ENCODE data around the gene SIGLEC14.

Gene SIGLEC14

DNA sequence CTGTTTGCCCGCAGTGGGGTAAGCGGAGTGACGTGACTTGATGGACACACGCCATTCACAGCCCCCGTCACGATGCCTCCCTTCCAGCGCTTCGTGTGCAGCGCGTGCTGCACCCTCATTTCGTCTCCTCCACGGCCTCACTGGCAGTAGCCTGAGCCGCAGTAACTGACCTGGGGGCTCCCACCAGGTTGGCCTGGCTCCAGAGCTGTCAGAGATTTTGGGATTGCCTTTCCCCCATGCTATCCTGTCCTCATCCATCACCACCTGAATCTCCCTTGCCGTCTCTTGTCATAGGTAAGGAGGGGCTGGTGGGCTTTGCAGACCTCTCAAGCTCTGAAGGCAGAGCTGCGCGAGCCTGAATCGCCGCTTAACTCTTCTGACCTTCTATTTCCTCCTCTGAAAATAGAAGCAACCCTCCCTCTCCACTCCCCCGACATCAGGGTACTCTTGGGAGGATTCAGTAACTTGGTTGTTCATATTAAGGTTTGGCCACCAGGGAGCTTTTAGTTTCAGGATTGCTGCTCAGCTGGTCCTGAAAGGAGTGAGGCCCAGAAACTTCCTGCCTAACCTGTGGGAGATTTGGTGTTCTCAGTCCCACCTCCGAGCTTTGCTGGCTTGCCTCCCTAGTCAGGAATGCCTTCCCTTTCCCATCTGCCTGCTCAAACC, 44.3 kb downstream of the SIGLEC14 start:
- TF ChIP-seq, protein P1, sequence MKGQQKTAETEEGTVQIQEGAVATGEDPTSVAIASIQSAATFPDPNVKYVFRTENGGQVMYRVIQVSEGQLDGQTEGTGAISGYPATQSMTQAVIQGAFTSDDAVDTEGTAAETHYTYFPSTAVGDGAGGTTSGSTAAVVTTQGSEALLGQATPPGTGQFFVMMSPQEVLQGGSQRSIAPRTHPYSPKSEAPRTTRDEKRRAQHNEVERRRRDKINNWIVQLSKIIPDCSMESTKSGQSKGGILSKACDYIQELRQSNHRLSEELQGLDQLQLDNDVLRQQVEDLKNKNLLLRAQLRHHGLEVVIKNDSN (IDR thresholded peaks at IDR 0.05): no peak
- TF ChIP-seq TAF1 (IDR thresholded peaks at IDR 0.05; ENCODE audit: low read depth) (no peak), ZBTB7A (IDR thresholded peaks at IDR 0.05; ENCODE audit: low read depth) (no peak)

DNA sequence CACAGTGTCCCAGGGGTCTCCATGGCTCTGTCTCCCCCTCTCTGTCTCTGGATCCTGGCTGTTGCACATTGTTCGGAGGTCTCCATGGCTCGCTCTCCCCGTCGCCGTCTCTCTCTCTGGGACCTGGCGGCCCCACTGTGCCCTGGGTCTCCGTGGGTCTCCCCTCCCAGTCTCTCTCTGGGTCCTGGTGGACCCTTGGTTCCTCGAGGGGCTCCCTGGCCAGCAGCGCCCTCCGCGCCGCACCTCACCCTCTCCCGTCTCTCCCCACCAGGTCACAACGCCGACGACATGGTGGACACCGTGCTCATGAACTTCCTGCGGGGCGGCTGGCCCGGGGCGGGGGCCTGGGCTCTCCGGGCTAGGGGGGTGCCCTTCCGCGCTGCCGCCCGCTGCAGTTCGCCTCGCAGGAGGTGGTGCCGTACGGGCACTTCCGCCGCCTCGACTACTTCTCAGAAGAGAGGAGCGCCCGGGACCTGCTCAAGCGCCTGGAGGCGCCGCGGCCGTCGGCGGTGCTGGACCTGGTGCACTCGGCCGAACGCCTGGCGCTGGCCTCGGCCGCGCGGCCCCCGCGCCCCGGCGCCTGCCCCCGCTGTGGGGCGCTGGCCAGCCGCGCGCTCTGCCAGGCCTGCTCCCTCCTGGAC, 45.6 kb downstream of the SIGLEC14 start:
- no peak for TF ChIP-seq YY1 (IDR thresholded peaks at IDR 0.05; ENCODE audit: low read depth)
- no peak for TF ChIP-seq TEAD4 (IDR thresholded peaks at IDR 0.05)
- no peak for TF ChIP-seq EGR1 (IDR thresholded peaks at IDR 0.05)

DNA sequence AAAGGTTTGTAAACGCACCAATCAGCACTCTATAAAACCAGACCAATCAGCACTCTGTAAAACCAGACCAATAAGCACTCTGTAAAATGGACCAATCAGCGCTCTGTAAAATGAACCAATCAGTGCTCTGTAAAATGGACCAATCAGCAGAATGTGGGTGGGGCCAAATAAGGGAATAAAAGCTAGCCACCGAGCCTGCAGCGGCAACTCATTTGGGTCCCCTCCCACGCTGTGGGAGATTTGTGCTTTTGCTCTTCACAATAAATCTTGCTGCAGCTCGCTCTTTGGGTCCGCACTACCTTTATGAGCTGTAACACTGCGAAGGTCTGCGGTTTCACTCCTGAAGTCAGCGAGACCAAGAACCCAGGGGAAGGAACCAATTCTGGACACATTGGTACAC, 47.5 kb downstream of the SIGLEC14 start:
- TF ChIP-seq YY1 (IDR thresholded peaks at IDR 0.05; ENCODE audit: low read depth) (no peak), CEBPB (IDR thresholded peaks at IDR 0.05) (no peak), TCF12 (IDR thresholded peaks at IDR 0.05; ENCODE audit: low read depth) (no peak), CREB1 (IDR thresholded peaks at IDR 0.05; ENCODE audit: low read depth) (no peak), ZBTB7A (IDR thresholded peaks at IDR 0.05; ENCODE audit: low read depth) (no peak)

DNA sequence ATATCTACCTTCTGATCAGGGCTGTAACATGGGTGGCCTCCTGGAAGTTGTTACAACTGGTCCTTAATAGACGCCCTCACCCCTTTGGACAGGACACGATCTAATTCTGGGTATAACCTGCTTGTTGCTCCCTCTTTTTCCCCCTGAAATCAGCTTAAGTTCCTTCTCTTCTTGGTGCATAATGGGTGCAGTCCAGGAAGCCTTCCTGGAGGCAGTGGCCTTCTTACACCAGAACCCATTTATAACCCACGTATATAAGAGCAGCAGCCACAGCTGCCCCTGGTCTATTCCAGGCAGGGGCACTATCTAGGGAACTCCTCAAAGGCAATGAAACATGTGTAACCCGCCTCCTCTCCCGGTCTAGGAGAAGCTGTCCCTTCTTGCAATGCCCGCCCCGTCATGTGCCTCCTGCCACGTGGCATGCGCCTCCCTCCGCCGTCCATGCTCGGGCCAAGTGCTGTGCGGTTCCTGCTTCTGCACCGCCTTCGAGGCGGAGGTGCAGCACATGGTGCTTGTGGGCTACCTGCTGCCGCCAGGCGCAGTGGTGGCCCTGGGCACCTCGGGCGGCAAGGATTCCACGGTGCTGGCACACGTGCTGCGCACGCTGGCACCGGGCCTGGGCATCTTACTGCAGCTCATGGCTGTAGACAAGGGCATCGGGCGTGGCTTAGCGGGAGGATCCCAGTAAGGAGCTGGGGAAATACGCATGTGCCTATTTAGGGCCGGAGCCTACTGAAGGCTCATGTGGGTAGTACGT, 48.3 kb downstream of the SIGLEC14 start:
- no peak for TF ChIP-seq CEBPB (IDR thresholded peaks at IDR 0.05)
- no peak for TF ChIP-seq RAD21 (IDR thresholded peaks at IDR 0.05; ENCODE audit: low read depth)
- TF ChIP-seq ZBTB7A (IDR thresholded peaks at IDR 0.05; ENCODE audit: low read depth): no peak
- TF ChIP-seq FOXM1 (IDR thresholded peaks at IDR 0.05; ENCODE audit: borderline replicate concordance, low read depth): no peak
- TF ChIP-seq EGR1 (IDR thresholded peaks at IDR 0.05): no peak
- no peak for TF ChIP-seq NFIC (IDR thresholded peaks at IDR 0.05)
- no peak for TF ChIP-seq TEAD4 (IDR thresholded peaks at IDR 0.05)
- no peak for TF ChIP-seq TAF1 (IDR thresholded peaks at IDR 0.05; ENCODE audit: low read depth)
- TF ChIP-seq EP300 (IDR thresholded peaks at IDR 0.05; ENCODE audit: borderline replicate concordance): no peak
- TF ChIP-seq YY1 (IDR thresholded peaks at IDR 0.05; ENCODE audit: low read depth): no peak
- TF ChIP-seq, protein P2, sequence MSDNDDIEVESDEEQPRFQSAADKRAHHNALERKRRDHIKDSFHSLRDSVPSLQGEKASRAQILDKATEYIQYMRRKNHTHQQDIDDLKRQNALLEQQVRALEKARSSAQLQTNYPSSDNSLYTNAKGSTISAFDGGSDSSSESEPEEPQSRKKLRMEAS (IDR thresholded peaks at IDR 0.05): no peak
- no peak for TF ChIP-seq TCF12 (IDR thresholded peaks at IDR 0.05; ENCODE audit: low read depth)
- TF ChIP-seq, protein P1 (IDR thresholded peaks at IDR 0.05): no peak
- TF ChIP-seq, protein P3, sequence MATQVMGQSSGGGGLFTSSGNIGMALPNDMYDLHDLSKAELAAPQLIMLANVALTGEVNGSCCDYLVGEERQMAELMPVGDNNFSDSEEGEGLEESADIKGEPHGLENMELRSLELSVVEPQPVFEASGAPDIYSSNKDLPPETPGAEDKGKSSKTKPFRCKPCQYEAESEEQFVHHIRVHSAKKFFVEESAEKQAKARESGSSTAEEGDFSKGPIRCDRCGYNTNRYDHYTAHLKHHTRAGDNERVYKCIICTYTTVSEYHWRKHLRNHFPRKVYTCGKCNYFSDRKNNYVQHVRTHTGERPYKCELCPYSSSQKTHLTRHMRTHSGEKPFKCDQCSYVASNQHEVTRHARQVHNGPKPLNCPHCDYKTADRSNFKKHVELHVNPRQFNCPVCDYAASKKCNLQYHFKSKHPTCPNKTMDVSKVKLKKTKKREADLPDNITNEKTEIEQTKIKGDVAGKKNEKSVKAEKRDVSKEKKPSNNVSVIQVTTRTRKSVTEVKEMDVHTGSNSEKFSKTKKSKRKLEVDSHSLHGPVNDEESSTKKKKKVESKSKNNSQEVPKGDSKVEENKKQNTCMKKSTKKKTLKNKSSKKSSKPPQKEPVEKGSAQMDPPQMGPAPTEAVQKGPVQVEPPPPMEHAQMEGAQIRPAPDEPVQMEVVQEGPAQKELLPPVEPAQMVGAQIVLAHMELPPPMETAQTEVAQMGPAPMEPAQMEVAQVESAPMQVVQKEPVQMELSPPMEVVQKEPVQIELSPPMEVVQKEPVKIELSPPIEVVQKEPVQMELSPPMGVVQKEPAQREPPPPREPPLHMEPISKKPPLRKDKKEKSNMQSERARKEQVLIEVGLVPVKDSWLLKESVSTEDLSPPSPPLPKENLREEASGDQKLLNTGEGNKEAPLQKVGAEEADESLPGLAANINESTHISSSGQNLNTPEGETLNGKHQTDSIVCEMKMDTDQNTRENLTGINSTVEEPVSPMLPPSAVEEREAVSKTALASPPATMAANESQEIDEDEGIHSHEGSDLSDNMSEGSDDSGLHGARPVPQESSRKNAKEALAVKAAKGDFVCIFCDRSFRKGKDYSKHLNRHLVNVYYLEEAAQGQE (IDR thresholded peaks at IDR 0.05; ENCODE audit: low read depth): no peak
- no peak for TF ChIP-seq CREB1 (IDR thresholded peaks at IDR 0.05; ENCODE audit: low read depth)

DNA sequence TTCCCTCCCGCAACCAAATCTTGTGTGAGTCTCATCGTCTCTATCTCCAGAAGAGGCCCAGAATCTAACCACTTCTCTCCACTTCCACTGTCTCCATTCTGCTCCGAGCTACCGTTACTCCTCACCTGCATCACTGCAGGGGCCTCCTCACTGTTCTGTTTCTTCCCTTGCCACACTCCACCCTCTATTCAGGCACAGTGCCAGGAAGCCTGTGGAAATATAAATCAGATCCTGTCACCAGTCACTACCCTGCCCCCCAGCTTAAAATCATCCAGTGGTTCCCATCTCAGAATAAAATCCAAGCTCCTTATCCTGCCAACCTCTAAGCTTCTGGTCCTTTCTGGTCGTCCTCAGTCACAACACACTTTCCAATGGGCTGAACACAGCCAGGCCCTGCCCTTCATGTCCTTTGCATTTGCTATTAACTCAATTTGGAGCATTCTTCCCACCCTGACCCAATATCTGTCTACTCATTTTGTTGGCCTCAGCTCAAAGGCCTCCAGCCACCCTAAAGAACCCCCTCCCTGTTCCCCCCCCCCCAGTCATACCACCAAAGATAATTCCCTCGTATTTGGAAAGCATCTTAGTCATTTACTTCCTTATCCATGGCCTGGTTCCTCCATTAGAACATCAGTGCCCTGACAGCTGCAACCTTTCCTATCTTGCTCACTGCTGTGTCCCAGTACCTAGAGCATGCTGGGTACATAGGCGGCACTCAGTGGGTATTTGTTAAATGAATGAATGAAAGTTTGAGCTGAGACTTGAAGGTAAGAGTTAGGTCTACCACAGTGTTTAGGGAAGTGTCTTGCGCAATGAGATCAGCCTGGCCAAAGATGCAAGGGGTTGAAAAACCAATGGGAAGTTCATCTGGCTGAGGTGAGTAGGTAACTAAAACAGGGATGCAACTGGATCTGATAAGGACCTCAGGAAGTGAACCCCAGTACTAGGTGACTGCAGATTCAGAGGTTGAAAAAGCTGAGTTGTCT, 51.1 kb downstream of the SIGLEC14 start:
- no peak for TF ChIP-seq TAF1 (IDR thresholded peaks at IDR 0.05; ENCODE audit: low read depth)
- TF ChIP-seq, protein P1 (IDR thresholded peaks at IDR 0.05): no peak
- no peak for TF ChIP-seq EP300 (IDR thresholded peaks at IDR 0.05; ENCODE audit: borderline replicate concordance)
- TF ChIP-seq, protein P3 (IDR thresholded peaks at IDR 0.05; ENCODE audit: low read depth): no peak
- no peak for TF ChIP-seq EGR1 (IDR thresholded peaks at IDR 0.05)
- TF ChIP-seq TCF12 (IDR thresholded peaks at IDR 0.05; ENCODE audit: low read depth): no peak
- TF ChIP-seq CREB1 (IDR thresholded peaks at IDR 0.05; ENCODE audit: low read depth): no peak
- TF ChIP-seq YY1 (IDR thresholded peaks at IDR 0.05; ENCODE audit: low read depth): no peak
- TF ChIP-seq, protein P2 (IDR thresholded peaks at IDR 0.05): no peak
- no peak for TF ChIP-seq CEBPB (IDR thresholded peaks at IDR 0.05)
- no peak for TF ChIP-seq TEAD4 (IDR thresholded peaks at IDR 0.05)
- TF ChIP-seq ZBTB7A (IDR thresholded peaks at IDR 0.05; ENCODE audit: low read depth): no peak
- no peak for TF ChIP-seq RAD21 (IDR thresholded peaks at IDR 0.05; ENCODE audit: low read depth)

Data from Ishikawa (cell line).